Activated T-cell treated with anti-CD3 and anti-CD28 coated beads, Interleukin-2, amount 50 U/mL, for 24 hours (primary cell): ENCODE results near the gene EMC7.

Experiments
- DNase-seq: peaks from one replicate; pipeline ENCODE4 v3.0.0-alpha.2; 2020
- H3K27ac Mint-ChIP-seq: 2 replicates; pipeline ENCODE4 v1.8.0; 2020; ENCODE audit warnings: mild to moderate bottlenecking, mixed read lengths
- H3K27me3 Mint-ChIP-seq: 2 replicates; pipeline ENCODE4 v1.8.0; 2020; ENCODE audit warnings: mixed read lengths
- H3K36me3 Mint-ChIP-seq: 2 replicates; pipeline ENCODE4 v1.8.0; 2020; ENCODE audit warnings: low read depth, mixed read lengths
- H3K4me1 Mint-ChIP-seq: 2 replicates; pipeline ENCODE4 v1.8.0; 2020; ENCODE audit warnings: low read depth, mixed read lengths
- H3K4me3 Mint-ChIP-seq: 2 replicates; pipeline ENCODE4 v1.8.0; 2020; ENCODE audit warnings: mild to moderate bottlenecking, moderate library complexity, mixed read lengths
- H3K9me3 Mint-ChIP-seq: 2 replicates; pipeline ENCODE4 v1.8.0; 2020; ENCODE audit warnings: mixed read lengths

Gene EMC7

GRCh38 chr15:34111488-34111887 lies 9.8 kb upstream of the EMC7 start:
- no peaks in the 10 kb centered on the region for H3K9me3 Mint-ChIP-seq
- DNase-seq, result no peak
- H3K27ac Mint-ChIP-seq, result no peak overlapping the region
- H3K27me3 Mint-ChIP-seq, result peaks cover 18% of the 10 kb centered on the region
- H3K4me3 Mint-ChIP-seq, result no peak overlapping the region
- H3K36me3 Mint-ChIP-seq, result no peaks in the 10 kb centered on the region
- H3K4me1 Mint-ChIP-seq, result no peaks in the 10 kb centered on the region

GRCh38 chr15:34109797-34110663 lies 8.4 kb upstream of the EMC7 start:
- DNase-seq, result no peak
- H3K27ac Mint-ChIP-seq, result no peak overlapping the region
- peaks cover 6% of the 10 kb centered on the region for H3K36me3 Mint-ChIP-seq
- H3K9me3 Mint-ChIP-seq, result peaks cover 1% of the 10 kb centered on the region
- H3K4me3 Mint-ChIP-seq, result no peak overlapping the region
- no peaks in the 10 kb centered on the region for H3K4me1 Mint-ChIP-seq
- H3K27me3 Mint-ChIP-seq, result peaks cover 12% of the 10 kb centered on the region

- Mint-ChIP-seq H3K27me3 (no peaks in the 10 kb centered on the region), H3K9me3 (peaks cover 20% of the 10 kb centered on the region), H3K4me1 (peaks cover 12% of the 10 kb centered on the region), H3K36me3 (peaks cover 31% of the 10 kb centered on the region), H3K4me3 (no peak overlapping the region), H3K27ac (no peak overlapping the region)
- no peak for DNase-seq
Measured at GRCh38 chr15:34107315-34107714, 5.7 kb upstream of the EMC7 start.

GRCh38 chr15:34106423-34106822 lies 4.8 kb upstream of the EMC7 start:
- H3K4me3 Mint-ChIP-seq, result no peak overlapping the region
- DNase-seq, result no peak
- peaks cover 20% of the 10 kb centered on the region for H3K9me3 Mint-ChIP-seq
- H3K36me3 Mint-ChIP-seq, result peaks cover 39% of the 10 kb centered on the region
- no peak overlapping the region for H3K27ac Mint-ChIP-seq
- H3K4me1 Mint-ChIP-seq, result peaks cover 16% of the 10 kb centered on the region
- H3K27me3 Mint-ChIP-seq, result no peaks in the 10 kb centered on the region

- H3K4me3 Mint-ChIP-seq, result peak overlapping the region; percentile 100
- peaks cover 20% of the 10 kb centered on the region for H3K9me3 Mint-ChIP-seq
- DNase-seq, result no peak
- peaks cover 41% of the 10 kb centered on the region for H3K4me1 Mint-ChIP-seq
- peaks cover 56% of the 10 kb centered on the region for H3K36me3 Mint-ChIP-seq
- H3K27ac Mint-ChIP-seq, result peak overlapping the region; percentile 99
- no peaks in the 10 kb centered on the region for H3K27me3 Mint-ChIP-seq
Measured at GRCh38 chr15:34102175-34102925, 688 bp upstream of the EMC7 start.

GRCh38 chr15:34099914-34100313 lies 1.7 kb downstream of the EMC7 start:
- peaks cover 45% of the 10 kb centered on the region for H3K4me1 Mint-ChIP-seq
- H3K9me3 Mint-ChIP-seq, result peaks cover 18% of the 10 kb centered on the region
- no peaks in the 10 kb centered on the region for H3K27me3 Mint-ChIP-seq
- peak overlapping the region; percentile 40 for H3K27ac Mint-ChIP-seq
- peaks cover 59% of the 10 kb centered on the region for H3K36me3 Mint-ChIP-seq
- no peak for DNase-seq
- peak overlapping the region; percentile 100 for H3K4me3 Mint-ChIP-seq

GRCh38 chr15:34085746-34086145 lies 15.9 kb downstream of the EMC7 start:
- no peak for DNase-seq
- no peak overlapping the region for H3K27ac Mint-ChIP-seq
- no peaks in the 10 kb centered on the region for H3K4me1 Mint-ChIP-seq
- no peak overlapping the region for H3K4me3 Mint-ChIP-seq
- peaks cover 70% of the 10 kb centered on the region for H3K36me3 Mint-ChIP-seq
- H3K9me3 Mint-ChIP-seq, result no peaks in the 10 kb centered on the region
- no peaks in the 10 kb centered on the region for H3K27me3 Mint-ChIP-seq

GRCh38 chr15:34084086-34084485 lies 17.6 kb downstream of the EMC7 start:
- Mint-ChIP-seq H3K36me3 (peaks cover 60% of the 10 kb centered on the region), H3K4me1 (no peaks in the 10 kb centered on the region), H3K9me3 (no peaks in the 10 kb centered on the region), H3K4me3 (no peak overlapping the region), H3K27me3 (no peaks in the 10 kb centered on the region), H3K27ac (peak overlapping the region; percentile 3)
- no peak for DNase-seq

GRCh38 chr15:34079904-34080303 lies 21.8 kb downstream of the EMC7 start:
- Mint-ChIP-seq H3K27me3 (no peaks in the 10 kb centered on the region), H3K27ac (no peak overlapping the region), H3K4me3 (no peak overlapping the region), H3K9me3 (no peaks in the 10 kb centered on the region), H3K4me1 (no peaks in the 10 kb centered on the region), H3K36me3 (peaks cover 24% of the 10 kb centered on the region)
- no peak for DNase-seq

- Mint-ChIP-seq H3K27me3 (no peaks in the 10 kb centered on the region), H3K36me3 (peaks cover 14% of the 10 kb centered on the region), H3K4me1 (no peaks in the 10 kb centered on the region), H3K4me3 (no peak overlapping the region), H3K9me3 (no peaks in the 10 kb centered on the region), H3K27ac (no peak overlapping the region)
- DNase-seq, result no peak
Measured at GRCh38 chr15:34078900-34079299, 22.8 kb downstream of the EMC7 start.

- H3K4me3 Mint-ChIP-seq, result no peak overlapping the region
- no peaks in the 10 kb centered on the region for H3K9me3 Mint-ChIP-seq
- no peaks in the 10 kb centered on the region for H3K4me1 Mint-ChIP-seq
- H3K27ac Mint-ChIP-seq, result no peak overlapping the region
- no peak for DNase-seq
- no peaks in the 10 kb centered on the region for H3K36me3 Mint-ChIP-seq
- H3K27me3 Mint-ChIP-seq, result no peaks in the 10 kb centered on the region
Measured at GRCh38 chr15:34076785-34077184, 24.9 kb downstream of the EMC7 start.

GRCh38 chr15:34070003-34070402 lies 31.7 kb downstream of the EMC7 start:
- H3K27ac Mint-ChIP-seq, result no peak overlapping the region
- no peaks in the 10 kb centered on the region for H3K36me3 Mint-ChIP-seq
- no peak for DNase-seq
- H3K4me1 Mint-ChIP-seq, result no peaks in the 10 kb centered on the region
- H3K4me3 Mint-ChIP-seq, result no peak overlapping the region
- H3K27me3 Mint-ChIP-seq, result no peaks in the 10 kb centered on the region
- H3K9me3 Mint-ChIP-seq, result no peaks in the 10 kb centered on the region

- Mint-ChIP-seq H3K9me3 (no peaks in the 10 kb centered on the region), H3K4me1 (peaks cover 5% of the 10 kb centered on the region), H3K27ac (no peak overlapping the region), H3K4me3 (no peak overlapping the region), H3K36me3 (no peaks in the 10 kb centered on the region), H3K27me3 (no peaks in the 10 kb centered on the region)
- DNase-seq, result no peak
Measured at GRCh38 chr15:34065941-34066340, 35.7 kb downstream of the EMC7 start.

GRCh38 chr15:34065261-34065660 lies 36.4 kb downstream of the EMC7 start:
- peaks cover 5% of the 10 kb centered on the region for H3K4me1 Mint-ChIP-seq
- no peak for DNase-seq
- no peak overlapping the region for H3K27ac Mint-ChIP-seq
- H3K36me3 Mint-ChIP-seq, result no peaks in the 10 kb centered on the region
- H3K27me3 Mint-ChIP-seq, result no peaks in the 10 kb centered on the region
- no peak overlapping the region for H3K4me3 Mint-ChIP-seq
- H3K9me3 Mint-ChIP-seq, result no peaks in the 10 kb centered on the region

GRCh38 chr15:34064438-34064837 lies 37.2 kb downstream of the EMC7 start:
- DNase-seq, result no peak
- H3K27me3 Mint-ChIP-seq, result no peaks in the 10 kb centered on the region
- H3K4me1 Mint-ChIP-seq, result peaks cover 5% of the 10 kb centered on the region
- no peaks in the 10 kb centered on the region for H3K9me3 Mint-ChIP-seq
- H3K36me3 Mint-ChIP-seq, result no peaks in the 10 kb centered on the region
- no peak overlapping the region for H3K4me3 Mint-ChIP-seq
- peak overlapping the region; percentile 53 for H3K27ac Mint-ChIP-seq
